ENCODE measurements around the gene MTG2.

Gene MTG2

DNA sequence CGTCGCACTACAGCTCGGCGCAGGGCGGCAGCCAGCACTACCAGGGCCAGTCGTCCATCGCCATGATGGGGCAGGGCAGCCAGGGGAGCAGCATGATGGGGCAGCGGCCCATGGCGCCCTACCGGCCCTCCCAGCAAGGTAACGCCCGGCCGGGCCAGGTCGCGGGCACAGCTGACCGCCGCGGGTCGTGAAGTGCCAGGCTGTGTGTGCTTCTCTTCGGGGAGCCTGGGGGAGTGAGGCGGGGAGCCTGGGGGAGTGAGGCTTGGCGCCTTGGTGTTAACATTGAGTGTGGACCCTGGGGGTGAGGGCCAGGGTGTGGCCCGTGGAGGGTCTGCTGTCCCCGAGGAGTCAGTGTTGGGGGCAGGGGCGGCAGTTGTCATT lies 19.4 kb upstream of the MTG2 start:
- H3K36me3 Mint-ChIP-seq (ENCODE audit: low read depth) = peaks cover 81% of the 10 kb centered on the region
- no peak for DNase-seq
- H3K27me3 Mint-ChIP-seq = no peaks in the 10 kb centered on the region
- H3K4me3 Mint-ChIP-seq = no peak overlapping the region
- no peaks in the 10 kb centered on the region for H3K9me3 Mint-ChIP-seq
- H3K4me1 Mint-ChIP-seq (ENCODE audit: low read depth) = peaks cover 14% of the 10 kb centered on the region
- no peak overlapping the region for H3K27ac Mint-ChIP-seq

DNA sequence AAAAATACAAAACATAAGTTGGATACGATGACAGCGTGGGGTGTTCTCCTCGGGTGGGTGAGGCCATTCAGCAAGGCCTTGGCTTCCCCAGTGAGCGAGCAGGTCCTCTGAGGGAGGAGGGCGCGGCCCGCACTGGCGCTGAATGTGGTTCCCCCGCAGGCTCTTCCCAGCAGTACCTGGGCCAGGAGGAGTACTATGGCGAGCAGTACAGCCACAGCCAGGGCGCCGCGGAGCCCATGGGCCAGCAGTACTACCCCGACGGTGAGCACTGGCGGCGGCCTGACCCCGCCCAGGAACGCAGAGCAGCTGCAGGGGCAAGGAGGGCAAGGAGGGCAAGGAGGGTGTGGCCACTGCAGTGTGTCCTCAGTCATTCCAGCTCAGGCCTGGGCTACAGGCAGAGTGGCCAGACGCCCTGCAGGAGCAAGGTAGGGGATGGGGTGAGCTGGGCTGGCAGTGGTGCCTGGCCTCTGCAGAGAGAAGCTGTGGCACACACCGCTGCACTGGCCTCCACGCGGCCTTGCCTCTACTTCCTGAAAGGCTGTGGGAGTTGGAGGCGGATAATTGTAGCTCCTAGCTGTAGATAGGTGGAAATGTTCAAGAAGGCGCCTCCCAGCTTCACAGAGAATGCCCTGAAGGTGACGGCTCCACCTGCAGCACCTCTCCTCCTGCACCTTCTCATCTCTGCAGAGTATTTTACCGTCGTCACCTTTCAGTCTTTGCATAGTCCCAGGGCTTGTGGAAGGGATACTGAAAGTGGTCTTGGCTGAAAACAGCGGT lies 18.7 kb upstream of the MTG2 start:
- Mint-ChIP-seq H3K36me3 (ENCODE audit: low read depth) (peaks cover 85% of the 10 kb centered on the region), H3K27me3 (no peaks in the 10 kb centered on the region), H3K4me3 (no peak overlapping the region), H3K9me3 (no peaks in the 10 kb centered on the region), H3K27ac (no peak overlapping the region), H3K4me1 (ENCODE audit: low read depth) (peaks cover 12% of the 10 kb centered on the region)
- no peak for DNase-seq

DNA sequence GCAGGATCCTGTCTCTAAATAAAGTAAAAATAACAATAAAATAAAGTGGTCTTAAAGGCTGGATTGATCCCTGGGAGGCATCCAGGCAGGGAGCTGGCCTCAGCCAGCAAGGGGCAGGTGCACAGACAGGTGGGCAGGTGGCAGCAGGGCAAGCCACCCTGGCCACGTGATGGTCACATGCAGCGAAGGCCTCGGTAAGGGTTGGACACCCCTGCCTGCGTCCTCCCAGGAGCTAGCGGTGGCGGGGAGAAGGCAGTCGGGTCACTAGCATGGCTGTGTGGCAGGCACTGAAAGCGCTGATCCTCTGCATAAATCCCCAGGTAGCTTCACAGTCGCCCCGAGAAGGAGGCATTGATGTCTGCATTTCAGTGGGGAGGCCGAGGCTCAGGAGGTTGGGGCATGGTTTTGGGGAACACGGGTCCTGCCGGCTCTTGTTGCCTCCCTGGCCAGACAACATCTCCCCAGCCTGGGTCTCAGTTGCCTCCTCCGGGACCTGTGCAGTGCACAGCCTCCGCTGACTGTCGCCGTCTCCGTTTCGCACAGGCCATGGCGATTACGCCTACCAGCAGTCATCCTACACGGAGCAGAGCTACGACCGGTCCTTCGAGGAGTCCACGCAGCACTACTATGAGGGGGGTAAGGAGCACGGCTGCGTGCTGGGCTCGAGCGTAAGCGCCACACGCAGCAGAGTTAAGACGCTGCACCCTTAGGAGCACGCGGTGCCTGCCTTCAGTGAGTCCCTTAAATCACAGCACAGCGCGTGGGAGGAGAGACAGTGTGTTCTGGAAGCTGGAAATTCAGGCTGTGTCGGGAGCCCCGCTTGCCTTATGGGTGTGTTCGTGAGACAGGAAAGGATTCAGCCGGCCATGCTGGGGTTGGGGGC lies 17.7 kb upstream of the MTG2 start:
- peaks cover 5% of the 10 kb centered on the region for H3K4me1 Mint-ChIP-seq (ENCODE audit: low read depth)
- no peak overlapping the region for H3K4me3 Mint-ChIP-seq
- peaks cover 86% of the 10 kb centered on the region for H3K36me3 Mint-ChIP-seq (ENCODE audit: low read depth)
- no peaks in the 10 kb centered on the region for H3K27me3 Mint-ChIP-seq
- no peak overlapping the region for H3K27ac Mint-ChIP-seq
- H3K9me3 Mint-ChIP-seq = no peaks in the 10 kb centered on the region
- no peak for DNase-seq

DNA sequence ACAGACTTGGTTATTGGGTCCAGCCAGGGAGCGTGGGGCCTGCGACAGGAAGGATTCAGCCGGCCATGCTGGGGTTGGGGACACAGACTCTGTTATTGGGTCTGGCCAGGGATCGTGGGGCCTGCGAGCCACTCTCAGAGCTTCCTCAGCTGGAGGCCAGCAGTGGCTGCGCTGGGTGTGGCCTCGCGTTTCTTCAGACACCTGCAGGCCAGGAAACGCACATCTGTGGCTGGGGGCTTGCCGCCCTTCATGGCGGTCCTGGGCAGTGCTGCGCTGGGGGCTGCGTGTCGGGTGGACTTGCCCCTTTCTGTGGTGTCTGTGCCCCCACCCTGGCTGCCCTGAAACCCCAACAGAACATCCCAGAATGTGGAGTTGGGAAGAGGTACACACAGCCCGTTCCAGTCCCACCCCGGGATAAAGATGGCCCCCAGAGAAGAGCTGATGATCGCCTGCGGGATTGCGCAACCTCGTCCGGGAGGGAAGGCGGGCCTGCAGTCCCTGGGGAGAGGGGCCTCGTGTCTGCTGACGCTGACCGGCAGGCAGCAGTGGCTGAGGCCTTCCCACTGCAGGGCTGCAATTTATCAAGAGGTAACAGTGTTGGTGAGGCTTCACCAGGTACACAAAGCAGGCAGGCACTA lies 16.9 kb upstream of the MTG2 start:
- Mint-ChIP-seq H3K36me3 (ENCODE audit: low read depth) (peaks cover 82% of the 10 kb centered on the region), H3K4me3 (no peak overlapping the region), H3K27me3 (no peaks in the 10 kb centered on the region), H3K4me1 (ENCODE audit: low read depth) (no peaks in the 10 kb centered on the region), H3K27ac (no peak overlapping the region), H3K9me3 (no peaks in the 10 kb centered on the region)
- no peak for DNase-seq

DNA sequence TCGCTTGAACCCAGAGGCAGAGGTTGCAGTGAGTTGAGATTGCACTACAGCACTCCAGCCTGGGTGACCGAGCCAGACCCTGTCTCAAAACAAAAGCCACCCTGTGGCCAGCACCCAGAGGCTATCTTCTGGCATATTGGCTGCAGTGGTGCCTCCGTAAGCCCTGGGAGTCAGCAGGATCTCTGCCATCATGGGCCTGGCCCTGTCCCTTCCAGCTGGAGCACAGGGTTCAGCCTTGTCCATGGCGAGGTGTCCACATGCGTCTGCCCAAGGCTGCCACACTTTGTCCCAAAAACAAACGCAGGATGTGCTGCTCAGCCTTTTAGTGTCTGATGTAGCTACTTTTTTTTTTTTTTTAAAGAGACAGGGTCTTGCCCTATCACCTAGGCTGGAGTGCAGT lies 15.4 kb upstream of the MTG2 start:
- no peaks in the 10 kb centered on the region for H3K9me3 Mint-ChIP-seq
- H3K27ac Mint-ChIP-seq = no peak overlapping the region
- no peaks in the 10 kb centered on the region for H3K27me3 Mint-ChIP-seq
- peaks cover 75% of the 10 kb centered on the region for H3K36me3 Mint-ChIP-seq (ENCODE audit: low read depth)
- no peak overlapping the region for H3K4me3 Mint-ChIP-seq
- H3K4me1 Mint-ChIP-seq (ENCODE audit: low read depth) = no peaks in the 10 kb centered on the region
- DNase-seq = no peak

DNA sequence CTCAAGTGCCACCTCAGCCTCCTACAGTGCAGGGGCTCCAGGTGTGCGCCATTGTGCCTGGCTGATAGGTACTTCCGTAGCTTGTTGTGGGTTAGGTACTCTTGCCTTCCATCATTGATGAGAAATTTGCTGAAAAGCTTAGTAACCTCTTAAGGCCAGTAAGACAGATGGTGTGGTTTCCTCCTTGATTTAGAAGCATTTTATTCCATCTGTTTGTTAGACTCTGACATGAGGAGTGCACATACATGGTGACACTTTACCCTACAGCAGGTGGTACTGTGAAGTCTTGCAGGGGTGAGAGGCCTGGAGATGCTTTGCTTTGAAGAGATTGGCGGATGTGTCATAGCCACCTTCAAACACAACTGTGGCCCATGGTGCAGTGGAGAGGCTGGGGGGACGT lies 14.8 kb upstream of the MTG2 start:
- Mint-ChIP-seq H3K27ac (no peak overlapping the region), H3K36me3 (ENCODE audit: low read depth) (peaks cover 73% of the 10 kb centered on the region), H3K27me3 (no peaks in the 10 kb centered on the region), H3K9me3 (no peaks in the 10 kb centered on the region), H3K4me3 (no peak overlapping the region), H3K4me1 (ENCODE audit: low read depth) (no peaks in the 10 kb centered on the region)
- DNase-seq = no peak

DNA sequence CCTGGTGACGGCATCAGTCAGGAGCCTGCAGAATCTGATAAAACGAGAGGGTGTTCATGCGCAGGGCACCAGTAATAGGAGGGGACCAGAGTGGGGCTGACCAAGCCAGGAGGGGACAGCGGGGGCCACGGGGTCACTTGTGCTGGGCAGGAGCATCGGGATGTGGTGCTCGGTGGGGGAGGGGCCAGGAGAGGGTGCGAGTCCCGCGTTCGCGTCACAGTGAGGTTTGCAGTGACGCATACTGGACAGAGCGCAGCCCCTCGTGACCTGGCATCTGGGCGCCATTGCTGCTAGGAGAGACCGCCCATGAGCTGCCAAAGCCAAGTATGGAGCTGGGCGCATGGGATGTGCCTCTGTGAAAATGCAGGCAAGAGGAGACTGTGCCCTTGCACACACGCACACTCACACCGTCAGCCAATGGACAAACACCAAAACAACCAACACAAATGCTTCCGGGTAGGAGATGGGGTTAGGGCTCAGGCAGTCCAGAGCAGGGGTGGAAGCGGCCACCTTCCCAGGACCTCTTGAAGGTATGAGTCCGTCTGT lies 13.9 kb upstream of the MTG2 start:
- H3K27ac Mint-ChIP-seq = no peak overlapping the region

DNA sequence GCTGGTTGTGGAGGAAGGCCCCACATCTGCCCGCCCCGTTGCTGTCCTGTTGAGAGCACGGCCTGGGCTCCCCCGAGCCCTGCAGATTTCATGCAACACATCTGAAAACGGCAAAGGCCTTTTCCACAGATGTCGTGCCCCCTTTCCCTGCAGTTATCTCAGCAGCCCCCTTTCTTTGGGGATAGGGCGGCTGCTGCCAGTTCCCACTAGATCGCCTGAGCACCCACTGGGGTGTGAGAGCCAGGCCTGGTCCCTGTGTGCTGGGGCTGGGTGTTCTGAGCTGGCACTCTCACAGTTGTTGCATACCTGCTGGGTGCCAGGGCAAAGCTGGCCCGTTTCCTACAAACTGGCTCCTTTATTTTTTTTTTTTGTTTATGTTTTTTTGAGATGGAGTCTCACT lies 12.3 kb upstream of the MTG2 start:
- no peak overlapping the region for H3K4me3 Mint-ChIP-seq
- H3K27me3 Mint-ChIP-seq = no peaks in the 10 kb centered on the region
- no peaks in the 10 kb centered on the region for H3K4me1 Mint-ChIP-seq (ENCODE audit: low read depth)
- DNase-seq = no peak
- no peak overlapping the region for H3K27ac Mint-ChIP-seq
- no peaks in the 10 kb centered on the region for H3K9me3 Mint-ChIP-seq
- H3K36me3 Mint-ChIP-seq (ENCODE audit: low read depth) = peaks cover 69% of the 10 kb centered on the region

More for the DNA sequence above, 13.9 kb upstream of the MTG2 start:
- DNase-seq = no peak
- no peaks in the 10 kb centered on the region for H3K27me3 Mint-ChIP-seq
- no peaks in the 10 kb centered on the region for H3K4me1 Mint-ChIP-seq (ENCODE audit: low read depth)
- H3K4me3 Mint-ChIP-seq = no peak overlapping the region
- H3K9me3 Mint-ChIP-seq = no peaks in the 10 kb centered on the region
- peaks cover 70% of the 10 kb centered on the region for H3K36me3 Mint-ChIP-seq (ENCODE audit: low read depth)

DNA sequence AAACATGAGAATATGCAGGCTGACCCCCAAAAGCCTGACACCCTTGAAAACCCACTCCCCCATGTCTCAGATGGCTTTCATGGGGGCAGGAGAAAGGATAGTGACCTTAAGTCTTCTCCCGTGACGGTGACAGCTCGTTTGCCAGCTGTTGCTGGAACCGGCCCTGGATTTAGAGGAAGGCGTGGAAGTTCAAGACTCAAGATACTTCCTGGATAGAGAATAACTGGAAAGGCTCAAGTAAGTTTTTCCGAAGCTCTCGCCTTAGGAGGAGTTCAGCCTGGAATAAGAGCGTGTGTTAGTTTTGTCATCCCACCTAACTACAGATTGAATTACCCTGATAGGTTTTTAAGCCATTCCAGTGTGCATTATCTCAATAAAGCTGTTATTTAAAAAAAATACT lies 11.6 kb upstream of the MTG2 start:
- H3K4me1 Mint-ChIP-seq (ENCODE audit: low read depth) = no peaks in the 10 kb centered on the region
- no peaks in the 10 kb centered on the region for H3K27me3 Mint-ChIP-seq
- no peak for DNase-seq
- H3K4me3 Mint-ChIP-seq = no peak overlapping the region
- peaks cover 69% of the 10 kb centered on the region for H3K36me3 Mint-ChIP-seq (ENCODE audit: low read depth)
- H3K9me3 Mint-ChIP-seq = no peaks in the 10 kb centered on the region
- no peak overlapping the region for H3K27ac Mint-ChIP-seq

DNA sequence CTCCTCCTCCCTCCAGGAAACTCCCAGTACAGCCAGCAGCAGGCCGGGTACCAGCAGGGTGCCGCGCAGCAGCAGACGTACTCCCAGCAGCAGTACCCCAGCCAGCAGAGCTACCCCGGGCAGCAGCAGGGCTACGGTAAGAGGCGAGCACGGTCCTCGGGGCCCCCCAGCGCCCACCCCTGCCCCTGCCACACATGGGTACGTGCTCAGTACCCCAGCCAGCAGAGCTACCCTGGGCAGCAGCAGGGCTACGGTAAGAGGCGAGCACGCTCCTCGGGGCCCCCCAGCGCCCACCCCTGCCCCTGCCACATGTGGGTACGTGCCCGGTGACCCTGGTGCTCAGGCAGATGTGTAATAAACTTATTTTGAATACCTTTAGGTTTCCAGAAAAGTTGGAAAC lies 10.2 kb upstream of the MTG2 start:
- H3K4me3 Mint-ChIP-seq = no peak overlapping the region
- DNase-seq = no peak
- peaks cover 73% of the 10 kb centered on the region for H3K36me3 Mint-ChIP-seq (ENCODE audit: low read depth)
- no peaks in the 10 kb centered on the region for H3K27me3 Mint-ChIP-seq
- H3K9me3 Mint-ChIP-seq = no peaks in the 10 kb centered on the region
- H3K4me1 Mint-ChIP-seq (ENCODE audit: low read depth) = no peaks in the 10 kb centered on the region
- no peak overlapping the region for H3K27ac Mint-ChIP-seq

DNA sequence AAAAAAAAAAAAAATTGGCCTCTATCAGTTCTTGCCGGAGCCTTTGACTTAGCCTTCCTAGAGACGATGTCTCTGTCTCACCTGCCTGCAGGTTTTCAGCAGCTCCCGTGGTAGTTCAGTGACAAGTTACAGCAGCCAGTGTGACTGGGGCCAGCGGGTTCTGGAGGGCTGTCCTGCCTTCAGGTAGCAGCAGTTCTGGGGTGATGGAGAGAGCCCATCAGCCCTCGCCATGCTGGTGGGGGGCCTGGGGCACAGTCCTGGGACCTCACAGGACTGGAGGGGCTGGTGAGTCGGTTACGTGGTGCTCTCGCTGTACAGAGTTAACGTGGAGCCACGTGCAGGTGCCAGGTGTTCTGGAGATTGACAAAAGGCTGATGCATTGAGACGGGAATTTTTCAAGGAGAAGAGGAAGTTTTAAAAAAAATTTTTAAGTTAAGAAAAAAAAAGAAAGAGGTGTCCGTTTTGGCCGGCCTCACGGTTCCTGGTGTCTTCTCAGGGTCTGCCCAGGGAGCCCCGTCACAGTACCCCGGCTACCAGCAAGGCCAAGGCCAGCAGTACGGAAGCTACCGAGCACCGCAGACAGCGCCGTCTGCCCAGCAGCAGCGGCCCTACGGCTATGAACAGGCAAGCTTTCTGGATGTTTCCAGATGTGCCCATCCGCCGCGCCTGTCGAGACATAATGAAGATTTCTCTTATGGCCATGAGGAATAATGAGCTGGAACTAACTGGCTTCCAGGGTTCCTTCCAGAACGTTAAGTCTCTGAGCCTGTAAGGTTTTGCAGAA lies 8.6 kb upstream of the MTG2 start:
- no peaks in the 10 kb centered on the region for H3K4me1 Mint-ChIP-seq (ENCODE audit: low read depth)
- H3K36me3 Mint-ChIP-seq (ENCODE audit: low read depth) = peaks cover 72% of the 10 kb centered on the region
- no peaks in the 10 kb centered on the region for H3K27me3 Mint-ChIP-seq
- H3K4me3 Mint-ChIP-seq = no peak overlapping the region
- no peaks in the 10 kb centered on the region for H3K9me3 Mint-ChIP-seq
- DNase-seq = no peak
- H3K27ac Mint-ChIP-seq = no peak overlapping the region

DNA sequence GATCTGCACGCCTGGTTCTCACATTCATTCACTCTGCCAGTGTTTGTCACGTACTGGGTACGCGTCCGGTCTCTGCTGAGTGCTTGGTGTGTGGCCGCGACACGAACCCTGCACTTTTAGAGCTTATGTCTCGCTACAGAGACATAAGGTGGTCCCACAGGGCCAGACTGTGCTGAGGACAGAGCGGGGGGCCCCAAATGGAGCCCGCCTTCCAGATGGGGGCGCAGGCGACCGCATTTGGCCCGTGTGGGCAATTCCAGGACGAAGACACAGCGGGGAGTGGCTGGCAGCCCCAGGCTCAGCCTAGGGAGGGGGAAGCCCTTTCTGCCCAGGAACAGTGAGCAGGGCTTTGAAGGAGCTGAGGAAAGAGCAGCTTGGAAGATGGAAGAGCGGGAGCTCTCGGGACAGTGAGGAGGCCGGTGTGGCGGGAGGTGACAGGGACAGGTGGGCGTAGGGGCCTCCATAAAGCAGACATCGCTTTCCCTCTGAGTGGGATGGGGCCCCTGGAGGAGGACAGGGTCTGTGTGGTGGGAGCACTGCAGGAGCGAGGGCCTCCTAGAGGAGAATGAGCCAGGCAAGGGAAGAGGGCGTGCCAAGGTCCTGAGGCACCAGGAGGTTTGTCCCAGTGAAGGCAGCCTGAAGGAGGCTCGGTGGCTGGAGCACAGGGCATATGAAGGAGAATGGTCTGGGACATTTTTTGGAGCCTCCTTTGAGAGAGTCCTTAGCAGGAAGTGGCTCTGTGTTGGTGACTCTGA lies 7.8 kb upstream of the MTG2 start:
- Mint-ChIP-seq H3K9me3 (no peaks in the 10 kb centered on the region), H3K36me3 (ENCODE audit: low read depth) (peaks cover 68% of the 10 kb centered on the region), H3K27ac (no peak overlapping the region), H3K4me1 (ENCODE audit: low read depth) (no peaks in the 10 kb centered on the region), H3K4me3 (no peak overlapping the region), H3K27me3 (no peaks in the 10 kb centered on the region)
- no peak for DNase-seq

DNA sequence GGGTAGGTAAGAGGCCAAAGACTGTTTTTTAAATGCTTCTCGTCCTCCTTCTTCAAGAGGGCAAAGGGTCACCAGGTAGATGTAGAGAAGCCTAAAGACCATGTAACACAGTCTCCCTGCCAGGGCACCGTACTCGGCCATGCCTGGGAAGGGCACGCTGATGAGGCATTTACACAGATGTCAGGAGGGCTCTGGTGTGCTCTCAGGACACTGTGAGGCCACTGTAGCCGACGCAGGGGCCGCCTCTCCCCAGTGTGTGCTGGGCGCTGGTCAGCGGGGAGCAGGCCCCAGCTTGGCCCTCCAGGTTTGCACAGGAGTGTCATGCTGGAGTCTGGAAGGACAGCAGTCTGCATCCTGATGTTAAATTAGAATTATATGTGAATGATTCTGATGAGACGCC lies 7.1 kb upstream of the MTG2 start:
- Mint-ChIP-seq H3K4me3 (no peak overlapping the region), H3K4me1 (ENCODE audit: low read depth) (no peaks in the 10 kb centered on the region), H3K9me3 (no peaks in the 10 kb centered on the region), H3K36me3 (ENCODE audit: low read depth) (peaks cover 71% of the 10 kb centered on the region), H3K27me3 (no peaks in the 10 kb centered on the region), H3K27ac (no peak overlapping the region)
- no peak for DNase-seq

All from activated T-cell treated with anti-CD3 and anti-CD28 coated beads, Interleukin-2, amount 50 U/mL, for 24 hours (primary cell).